ENCODE data around the gene C6orf47. TPM values are rescaled to one million over a fixed set of nuclear protein-coding genes. Genes with fewer than 3 reads are reported as not detected.

The C6orf47 gene
- total and polyA plus RNA-seq, 2 of the 13 experiments (the other 11 are each of a cell fraction or from before 2014, with no cell fraction given) = 1.7 to 18.1 TPM

DNA sequence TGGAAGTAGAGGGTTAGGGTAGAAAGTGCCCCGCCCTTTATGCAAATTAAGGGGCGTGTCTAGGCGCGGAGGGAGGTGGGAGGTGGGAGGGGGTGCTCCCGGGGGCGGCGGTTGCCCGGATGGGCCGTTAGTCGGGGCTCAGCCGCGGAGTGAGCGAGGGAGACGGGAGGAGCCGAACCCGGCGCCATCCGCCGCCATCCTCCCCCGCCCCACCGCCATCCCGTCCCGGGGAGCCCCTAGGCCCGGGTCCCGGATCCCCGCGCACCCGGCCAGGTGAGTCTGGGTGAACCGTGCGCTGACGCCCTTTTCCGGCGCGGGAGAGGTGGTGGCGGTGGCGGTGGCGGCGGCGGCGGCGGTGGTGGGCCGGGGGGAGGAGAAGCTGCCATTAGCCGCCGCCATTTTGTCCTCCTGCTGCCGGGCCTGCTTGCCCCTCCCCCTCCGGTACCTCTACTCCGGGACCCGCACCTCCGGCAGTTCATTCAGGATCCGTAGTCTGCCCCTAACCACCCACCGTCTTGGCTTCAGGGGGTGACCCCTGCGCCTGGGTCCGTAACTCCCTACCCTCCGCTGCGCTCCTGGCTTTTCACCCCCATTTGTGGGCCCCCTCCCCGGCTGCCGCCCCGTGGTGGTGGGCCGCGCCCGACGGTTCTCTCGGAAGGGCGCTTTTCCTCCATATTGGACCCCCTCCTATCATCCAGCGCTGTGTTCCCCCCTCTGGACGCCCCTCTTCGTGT, 39.8 kb downstream of the C6orf47 start, which contains the start of gene PRRC2A (continued):
- TF ChIP-seq ZNF670 (CRISPR knock-in tag; IDR thresholded peaks at IDR 0.05; ENCODE audit: borderline replicate concordance) (0 out of 2 replicates have a peak, but pooled peaks have one; percentile 10), ZNF781 (CRISPR knock-in tag; IDR thresholded peaks at IDR 0.05; ENCODE audit: borderline replicate concordance, not compliant biosample characterization) (no peak), ZNF430 (CRISPR knock-in tag; IDR thresholded peaks at IDR 0.05) (peak; percentile 82; the same call in 1 of the 2 replicates), ZC3H13 (CRISPR knock-in tag; IDR thresholded peaks at IDR 0.05) (0 out of 2 replicates have a peak, but pooled peaks have one; percentile 16), ZBTB1 (CRISPR knock-in tag; IDR thresholded peaks at IDR 0.05; ENCODE audit: borderline replicate concordance) (no peak; the same call in 1 of the 2 replicates), ZNF761 (CRISPR knock-in tag; conservative IDR thresholded peaks at IDR 0.05) (peak; percentile 32; the same call in 1 of the 2 replicates), FOXA3 (CRISPR knock-in tag; IDR thresholded peaks at IDR 0.05) (no peak), SIN3A (IDR thresholded peaks at IDR 0.05; ENCODE audit: borderline replicate concordance, low read depth, low read length) (peak; percentile 49; the same call in 1 of the 2 replicates), KLF15 (CRISPR knock-in tag; IDR thresholded peaks at IDR 0.05; ENCODE audit: borderline replicate concordance) (0 out of 2 replicates have a peak, but pooled peaks have one; percentile 20), YY1 (IDR thresholded peaks at IDR 0.05; ENCODE audit: insufficient read depth, insufficient replicate concordance, low read depth, low read length) (peak; percentile 96), HNF4A (CRISPR knock-in tag; IDR thresholded peaks at IDR 0.05) (no peak), TBX2 (CRISPR knock-in tag; IDR thresholded peaks at IDR 0.05; ENCODE audit: borderline replicate concordance) (no peak; the same call in none of the 2 replicates), EZH2 (conservative IDR thresholded peaks at IDR 0.05; ENCODE audit: low read depth, low read length) (no peak)
- TF ChIP-seq, protein P1, sequence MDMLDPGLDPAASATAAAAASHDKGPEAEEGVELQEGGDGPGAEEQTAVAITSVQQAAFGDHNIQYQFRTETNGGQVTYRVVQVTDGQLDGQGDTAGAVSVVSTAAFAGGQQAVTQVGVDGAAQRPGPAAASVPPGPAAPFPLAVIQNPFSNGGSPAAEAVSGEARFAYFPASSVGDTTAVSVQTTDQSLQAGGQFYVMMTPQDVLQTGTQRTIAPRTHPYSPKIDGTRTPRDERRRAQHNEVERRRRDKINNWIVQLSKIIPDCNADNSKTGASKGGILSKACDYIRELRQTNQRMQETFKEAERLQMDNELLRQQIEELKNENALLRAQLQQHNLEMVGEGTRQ (IDR thresholded peaks at IDR 0.05; ENCODE audit: low read depth, low read length) = no peak
- TF ChIP-seq, protein P1 (CRISPR knock-in tag; IDR thresholded peaks at IDR 0.05; ENCODE audit: borderline replicate concordance) = no peak
- TF ChIP-seq, protein P2, sequence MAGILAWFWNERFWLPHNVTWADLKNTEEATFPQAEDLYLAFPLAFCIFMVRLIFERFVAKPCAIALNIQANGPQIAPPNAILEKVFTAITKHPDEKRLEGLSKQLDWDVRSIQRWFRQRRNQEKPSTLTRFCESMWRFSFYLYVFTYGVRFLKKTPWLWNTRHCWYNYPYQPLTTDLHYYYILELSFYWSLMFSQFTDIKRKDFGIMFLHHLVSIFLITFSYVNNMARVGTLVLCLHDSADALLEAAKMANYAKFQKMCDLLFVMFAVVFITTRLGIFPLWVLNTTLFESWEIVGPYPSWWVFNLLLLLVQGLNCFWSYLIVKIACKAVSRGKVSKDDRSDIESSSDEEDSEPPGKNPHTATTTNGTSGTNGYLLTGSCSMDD (CRISPR knock-in tag; IDR thresholded peaks at IDR 0.05) = no peak
- TF ChIP-seq, protein P3, sequence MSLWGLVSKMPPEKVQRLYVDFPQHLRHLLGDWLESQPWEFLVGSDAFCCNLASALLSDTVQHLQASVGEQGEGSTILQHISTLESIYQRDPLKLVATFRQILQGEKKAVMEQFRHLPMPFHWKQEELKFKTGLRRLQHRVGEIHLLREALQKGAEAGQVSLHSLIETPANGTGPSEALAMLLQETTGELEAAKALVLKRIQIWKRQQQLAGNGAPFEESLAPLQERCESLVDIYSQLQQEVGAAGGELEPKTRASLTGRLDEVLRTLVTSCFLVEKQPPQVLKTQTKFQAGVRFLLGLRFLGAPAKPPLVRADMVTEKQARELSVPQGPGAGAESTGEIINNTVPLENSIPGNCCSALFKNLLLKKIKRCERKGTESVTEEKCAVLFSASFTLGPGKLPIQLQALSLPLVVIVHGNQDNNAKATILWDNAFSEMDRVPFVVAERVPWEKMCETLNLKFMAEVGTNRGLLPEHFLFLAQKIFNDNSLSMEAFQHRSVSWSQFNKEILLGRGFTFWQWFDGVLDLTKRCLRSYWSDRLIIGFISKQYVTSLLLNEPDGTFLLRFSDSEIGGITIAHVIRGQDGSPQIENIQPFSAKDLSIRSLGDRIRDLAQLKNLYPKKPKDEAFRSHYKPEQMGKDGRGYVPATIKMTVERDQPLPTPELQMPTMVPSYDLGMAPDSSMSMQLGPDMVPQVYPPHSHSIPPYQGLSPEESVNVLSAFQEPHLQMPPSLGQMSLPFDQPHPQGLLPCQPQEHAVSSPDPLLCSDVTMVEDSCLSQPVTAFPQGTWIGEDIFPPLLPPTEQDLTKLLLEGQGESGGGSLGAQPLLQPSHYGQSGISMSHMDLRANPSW (CRISPR knock-in tag; IDR thresholded peaks at IDR 0.05; ENCODE audit: borderline replicate concordance) = 0 out of 2 replicates have a peak, but pooled peaks have one; percentile 44

All from HepG2 (cell line).